SK-N-SH (cell line): ENCODE data around the gene HCN1. TPM values are rescaled to one million over a fixed set of nuclear protein-coding genes. Genes with fewer than 3 reads are reported as not detected.

Source experiments
- CTCF ChIA-PET: fragments of 300-600, 350-600 bp; formaldehyde crosslinking; extraction: SDS; loops from one replicate; lab custom pipeline; 2021; lab: Yijun Ruan, JAX
- POLR2A ChIA-PET: fragments of 350-600 bp; sonication (Branson Sonifier 250); formaldehyde crosslinking; extraction: SDS; loops from one replicate; lab custom pipeline; 2020; ENCODE audit warnings: antibody characterized with exemption, inconsistent platforms; lab: Yijun Ruan, JAX
- DNase-seq: peaks from one replicate; pipeline ENCODE4 v3.0.0; 2012
- H2AFZ ChIP-seq: fragments of 200-600 bp; sonication (generic); 2 replicates; pipeline ENCODE4 v1.8.1; 2016; ENCODE audit warnings: antibody characterized with exemption, mild to moderate bottlenecking, low read depth
- H3F3A ChIP-seq: fragments of 200-600 bp; sonication (generic); replicated peaks from 2 replicates; pipeline ENCODE3; 2016; ENCODE audit warnings: antibody characterized with exemption, mild to moderate bottlenecking; ENCODE audit not compliant: insufficient read depth
- H3K27ac ChIP-seq, 2 experiments: fragments of 200-500 bp in 1 of 2; fragments of 200-600 bp in 1 of 2; sonication (Bioruptor generic) in 1 of 2; sonication (generic), shearing (Covaris generic) in 1 of 2; 2 replicates each; pipeline versions ENCODE4 v1.5.1 to v1.6.1; 2014 to 2016; ENCODE audit warnings: low read depth in 2 of 2, inconsistent platforms in 1 of 2, low read length in 1 of 2, mild to moderate bottlenecking in 1 of 2, mixed read lengths in 1 of 2
- H3K27me3 ChIP-seq: fragments of 200-600 bp; sonication (generic), shearing (Covaris generic); 2 replicates; pipeline ENCODE4 v1.6.1; 2016; ENCODE audit warnings: mixed run types; ENCODE audit not compliant: insufficient read depth
- H3K36me3 ChIP-seq, 2 experiments: fragments of 200-500 bp in 1 of 2; fragments of 200-600 bp in 1 of 2; sonication (Bioruptor generic) in 1 of 2; sonication (generic) in 1 of 2; replicated peaks in 1 of 2; 2 replicates each; pipeline versions ENCODE3 to v1.5.1; 2014 to 2016; ENCODE audit warnings: low read length in 1 of 2, mild to moderate bottlenecking in 1 of 2; ENCODE audit not compliant: insufficient read depth in 2 of 2, control insufficient read depth in 1 of 2
- H3K4me1 ChIP-seq, 2 experiments: fragments of 200-500 bp in 1 of 2; fragments of 200-600 bp in 1 of 2; sonication (Bioruptor generic) in 1 of 2; sonication (generic), shearing (Covaris generic) in 1 of 2; 2 replicates each; pipeline versions ENCODE4 v1.5.1 to v1.6.1; 2014 to 2016; ENCODE audit warnings: low read depth in 1 of 2, low read length in 1 of 2, mixed run types in 1 of 2; ENCODE audit not compliant: insufficient read depth in 2 of 2, control insufficient read depth in 1 of 2
- H3K4me2 ChIP-seq: fragments of 200-600 bp; sonication (generic), shearing (Covaris generic); 2 replicates; pipeline ENCODE4 v1.6.1; 2017; ENCODE audit warnings: mixed run types
- H3K4me3 ChIP-seq, 2 experiments: fragments of 200-500 bp in 1 of 2; fragments of 200-600 bp in 1 of 2; sonication (Bioruptor generic) in 1 of 2; sonication (generic), shearing (Covaris generic) in 1 of 2; 2 replicates each; pipeline versions ENCODE4 v1.5.1 to v1.8.1; 2014 to 2016; ENCODE audit warnings: low read depth in 2 of 2, inconsistent platforms in 1 of 2, low read length in 1 of 2, mild to moderate bottlenecking in 1 of 2, mixed read lengths in 1 of 2, moderate library complexity in 1 of 2
- H3K79me2 ChIP-seq: fragments of 200-600 bp; sonication (generic); 2 replicates; pipeline ENCODE4 v1.8.1; 2017; ENCODE audit warnings: mild to moderate bottlenecking; ENCODE audit not compliant: insufficient read depth
- H3K9ac ChIP-seq: fragments of 200-600 bp; sonication (generic); 2 replicates; pipeline ENCODE4 v1.6.1; 2017; ENCODE audit warnings: mixed run types
- H3K9me2 ChIP-seq: fragments of 200-600 bp; sonication (generic); 2 replicates; pipeline ENCODE4 v1.6.1; 2017; ENCODE audit warnings: mixed run types
- H3K9me3 ChIP-seq: fragments of 200-600 bp; sonication (generic); 2 replicates; pipeline ENCODE4 v1.6.1; 2017; ENCODE audit warnings: mixed run types, mild to moderate bottlenecking, moderate library complexity
- H4K20me1 ChIP-seq: fragments of 200-600 bp; sonication (generic); 2 replicates; pipeline ENCODE4 v1.6.1; 2017; ENCODE audit warnings: mild to moderate bottlenecking, mixed run types; ENCODE audit not compliant: insufficient read depth
- CHD2 ChIP-seq: fragments of 150-350 bp; IDR thresholded peaks from 2 replicates; pipeline ENCODE4 v1.6.1; 2018; ENCODE audit warnings: low read length; ENCODE audit not compliant: partially characterized antibody
- CTCF ChIP-seq: fragments of 200-600 bp; sonication (generic); IDR thresholded peaks from 2 replicates; pipeline ENCODE4 v1.6.1; 2017; ENCODE audit warnings: antibody characterized with exemption, mild to moderate bottlenecking, moderate library complexity
- ELF1 ChIP-seq: IDR thresholded peaks from 2 replicates; pipeline ENCODE4 v1.4.0; 2012
- FOSL2 ChIP-seq: IDR thresholded peaks from 2 replicates; pipeline ENCODE4 v1.4.0; 2012; ENCODE audit warnings: low read depth, mild to moderate bottlenecking, moderate library complexity, borderline replicate concordance
- FOXJ3 ChIP-seq: sonication (generic); formaldehyde crosslinking; IDR thresholded peaks from 2 replicates; pipeline ENCODE4 v1.5.1; 2020; ENCODE audit warnings: mild to moderate bottlenecking, missing genetic modification reagents
- FOXM1 ChIP-seq: IDR thresholded peaks from 2 replicates; pipeline ENCODE4 v1.4.0; 2012; ENCODE audit warnings: low read depth, mild to moderate bottlenecking
- GATA2 ChIP-seq: sonication (generic); formaldehyde crosslinking; IDR thresholded peaks from 2 replicates; pipeline ENCODE4 v1.5.0; 2020; ENCODE audit warnings: mild to moderate bottlenecking, missing genetic modification reagents
- MEF2A ChIP-seq: IDR thresholded peaks from 2 replicates; pipeline ENCODE4 v1.4.0; 2012; ENCODE audit warnings: low read depth, borderline replicate concordance
- NFIC ChIP-seq: IDR thresholded peaks from 2 replicates; pipeline ENCODE4 v1.4.0; 2012; ENCODE audit warnings: borderline replicate concordance
- RAD21 ChIP-seq: IDR thresholded peaks from 2 replicates; pipeline ENCODE4 v1.6.1; 2012; ENCODE audit warnings: mild to moderate bottlenecking, low read length
- RFX5 ChIP-seq: IDR thresholded peaks from 2 replicates; pipeline ENCODE4 v1.6.1; 2012; ENCODE audit warnings: mild to moderate bottlenecking, improper control_type of control experiment, low read length
- RXRA ChIP-seq: IDR thresholded peaks from 2 replicates; pipeline ENCODE4 v1.4.0; 2012; ENCODE audit warnings: low read depth, mild to moderate bottlenecking, borderline replicate concordance
- SIN3A ChIP-seq: IDR thresholded peaks from 2 replicates; pipeline ENCODE4 v1.6.1; 2012; ENCODE audit warnings: low read depth, mild to moderate bottlenecking, low read length, moderate library complexity, borderline replicate concordance
- TAF1 ChIP-seq: IDR thresholded peaks from 2 replicates; pipeline ENCODE4 v1.6.1; 2012; ENCODE audit warnings: low read depth, mild to moderate bottlenecking, low read length, moderate library complexity, borderline replicate concordance
- TCF12 ChIP-seq: IDR thresholded peaks from 2 replicates; pipeline ENCODE4 v1.4.0; 2012
- ZBTB33 ChIP-seq: IDR thresholded peaks from 2 replicates; pipeline ENCODE4 v1.4.0; 2012; ENCODE audit warnings: low read depth, borderline replicate concordance
- WGBS: methylation state at CpG from one replicate; pipeline ENCODE4 v1.1.6; 2017; ENCODE audit warnings: low lambda C conversion rate; 5-methylcytosine and 5-hydroxymethylcytosine counted together
- polyA plus RNA-seq, 3 experiments: library from polyadenylated mRNA; depleted of rRNA; stranded (reverse); fragments of >200 nt; gene quantifications; 2 replicates each; pipeline ENCODE4 v1.2.3, GENCODE V29; 2012
- TF ChIP-seq, protein P1 (sequence below): IDR thresholded peaks from 2 replicates; pipeline ENCODE4; 2012
- TF ChIP-seq, protein P2 (sequence below): IDR thresholded peaks from 2 replicates; pipeline ENCODE4 v1.4.0; 2012; ENCODE audit warnings: low read depth

The HCN1 gene
- polyA plus RNA-seq, 1 of the 3 experiments (the other 2 are of a cell fraction), result not detected

DNA sequence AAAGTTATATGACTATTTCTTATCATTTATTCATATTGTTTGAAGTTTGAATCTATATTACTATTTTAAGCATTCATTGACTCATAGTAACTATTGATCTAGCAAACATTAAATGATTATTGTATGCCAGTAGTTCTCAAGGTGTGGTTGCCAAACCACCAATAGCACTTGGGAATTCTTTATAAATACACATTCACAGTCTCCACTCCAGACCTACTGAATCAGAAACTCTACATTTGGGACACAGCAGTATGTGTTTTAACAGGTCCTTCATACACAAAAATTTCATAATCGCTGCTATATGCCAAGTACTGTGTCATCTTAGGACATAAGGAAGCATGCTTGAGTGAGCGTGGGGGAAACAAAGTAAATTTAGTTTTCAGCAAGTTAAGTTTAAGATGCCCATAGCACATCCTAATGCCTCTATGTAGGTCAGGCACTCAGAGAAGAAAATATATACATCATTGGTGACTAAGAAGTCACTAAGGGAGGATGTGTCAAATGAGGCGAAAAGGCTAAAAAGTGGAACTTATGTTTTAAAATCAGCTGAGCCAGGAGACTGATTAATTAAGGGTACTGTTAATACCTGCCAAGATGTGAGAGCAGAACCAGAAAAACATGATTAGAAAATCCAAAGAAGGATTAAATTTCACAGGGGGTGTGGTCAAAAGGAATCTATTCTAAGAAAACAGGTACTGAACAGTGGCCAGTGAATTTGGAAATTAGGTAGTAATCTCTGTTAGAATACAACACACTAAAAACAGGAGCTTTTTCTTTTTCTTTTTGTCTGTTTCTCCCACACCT lies 340.8 kb downstream of the HCN1 start:
- DNase-seq, result no peak
- POLR2A ChIA-PET, result no interaction called here
- H3K27me3 ChIP-seq, result no peaks in the 10 kb centered on the region
- no peak overlapping the region for H3K9ac ChIP-seq
- H2AFZ ChIP-seq, result no peak overlapping the region
- 9% methylated on average over 3 of the region's 3 CpGs for WGBS
- H3K4me1 ChIP-seq, result no peaks in the 10 kb centered on the region
- TF ChIP-seq NFIC, result no peak
- no peaks in the 10 kb centered on the region for H3K79me2 ChIP-seq
- no peaks in the 10 kb centered on the region for H3K36me3 ChIP-seq
- H3K27ac ChIP-seq, result no peak overlapping the region
- CTCF ChIA-PET, result no interaction called here
- no peaks in the 10 kb centered on the region for H4K20me1 ChIP-seq
- H3K9me3 ChIP-seq, result no peaks in the 10 kb centered on the region
- no peak overlapping the region for H3K4me3 ChIP-seq
- no peaks in the 10 kb centered on the region for H3F3A ChIP-seq
- H3K9me2 ChIP-seq, result no peaks in the 10 kb centered on the region
- no peak overlapping the region for H3K4me2 ChIP-seq

GRCh38 chr5:45336464-45336863 lies 359.7 kb downstream of the HCN1 start:
- no peaks in the 10 kb centered on the region for H3K79me2 ChIP-seq
- H4K20me1 ChIP-seq, result no peaks in the 10 kb centered on the region
- no peaks in the 10 kb centered on the region for H3K4me1 ChIP-seq
- no peaks in the 10 kb centered on the region for H3K36me3 ChIP-seq
- TF ChIP-seq TCF12 (no peak), GATA2 (CRISPR knock-in tag) (no peak), TAF1 (no peak), MEF2A (no peak), RFX5 (no peak), ELF1 (no peak), RXRA (no peak), NFIC (no peak), FOXJ3 (no peak), CHD2 (no peak), FOSL2 (no peak), SIN3A (no peak), CTCF (no peak), FOXM1 (no peak), RAD21 (no peak), ZBTB33 (no peak)
- TF ChIP-seq, protein P1, sequence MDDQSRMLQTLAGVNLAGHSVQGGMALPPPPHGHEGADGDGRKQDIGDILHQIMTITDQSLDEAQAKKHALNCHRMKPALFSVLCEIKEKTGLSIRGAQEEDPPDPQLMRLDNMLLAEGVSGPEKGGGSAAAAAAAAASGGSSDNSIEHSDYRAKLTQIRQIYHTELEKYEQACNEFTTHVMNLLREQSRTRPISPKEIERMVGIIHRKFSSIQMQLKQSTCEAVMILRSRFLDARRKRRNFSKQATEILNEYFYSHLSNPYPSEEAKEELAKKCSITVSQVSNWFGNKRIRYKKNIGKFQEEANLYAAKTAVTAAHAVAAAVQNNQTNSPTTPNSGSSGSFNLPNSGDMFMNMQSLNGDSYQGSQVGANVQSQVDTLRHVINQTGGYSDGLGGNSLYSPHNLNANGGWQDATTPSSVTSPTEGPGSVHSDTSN, result no peak
- TF ChIP-seq, protein P2, sequence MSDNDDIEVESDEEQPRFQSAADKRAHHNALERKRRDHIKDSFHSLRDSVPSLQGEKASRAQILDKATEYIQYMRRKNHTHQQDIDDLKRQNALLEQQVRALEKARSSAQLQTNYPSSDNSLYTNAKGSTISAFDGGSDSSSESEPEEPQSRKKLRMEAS, result no peak
- TF ChIP-seq, all 33 proteins: peak for 0
- H3K4me2 ChIP-seq, result no peak overlapping the region
- no peak overlapping the region for H3K4me3 ChIP-seq
- no peak for DNase-seq
- no peaks in the 10 kb centered on the region for H3K9me2 ChIP-seq
- H3F3A ChIP-seq, result no peaks in the 10 kb centered on the region
- no peak overlapping the region for H3K27ac ChIP-seq
- POLR2A ChIA-PET, result no interaction called here
- 4% methylated on average over 2 of the region's 2 CpGs for WGBS
- no peaks in the 10 kb centered on the region for H3K9me3 ChIP-seq
- H3K9ac ChIP-seq, result no peak overlapping the region
- no peak overlapping the region for H2AFZ ChIP-seq
- no peaks in the 10 kb centered on the region for H3K27me3 ChIP-seq
- CTCF ChIA-PET, result no interaction called here
